SK-N-SH treated with all-trans-retinoic acid at 6 μM for 48 hours (cell line): ENCODE results near the gene MILR1.

Experiments
- ATAC-seq: fragments of 200-7000 bp; cut with Tn5 transposase; 3 replicates; pipeline ENCODE4 v1.9.1; 2020; ENCODE audit warnings: mild to moderate bottlenecking, moderate library complexity
- ARNTL ChIP-seq: fragments of 450-650 bp; formaldehyde crosslinking; IDR thresholded peaks from 2 replicates; pipeline ENCODE4 v1.5.0; 2020; ENCODE audit warnings: low read depth, mild to moderate bottlenecking, moderate library complexity, borderline replicate concordance
- BACH2 ChIP-seq: fragments of 250-450 bp; sonication (Bioruptor Pico); IDR thresholded peaks from 2 replicates; pipeline ENCODE4 v1.9.0; 2021; ENCODE audit warnings: mild to moderate bottlenecking, borderline replicate concordance
- CREB5 ChIP-seq: fragments of 250-450 bp; sonication (Bioruptor Pico); IDR thresholded peaks from 2 replicates; pipeline ENCODE4 v1.5.1; 2020; ENCODE audit warnings: low read depth, mild to moderate bottlenecking, moderate library complexity
- CSDC2 ChIP-seq: fragments of 250-450 bp; sonication (Bioruptor Pico); IDR thresholded peaks from 2 replicates; pipeline ENCODE4 v1.5.0; 2020; ENCODE audit warnings: mild to moderate bottlenecking, moderate library complexity
- CSRNP3 ChIP-seq: fragments of 250-450 bp; sonication (Bioruptor Pico); IDR thresholded peaks from 2 replicates; pipeline ENCODE4 v1.5.1; 2021; ENCODE audit warnings: mild to moderate bottlenecking, moderate library complexity
- ESRRG ChIP-seq: fragments of 250-450 bp; sonication (Bioruptor Pico); IDR thresholded peaks from 2 replicates; pipeline ENCODE4 v1.6.1; 2021; ENCODE audit warnings: mild to moderate bottlenecking
- GLIS3 ChIP-seq: fragments of 250-450 bp; sonication (Bioruptor Pico); IDR thresholded peaks from 2 replicates; pipeline ENCODE4 v1.5.0; 2020; ENCODE audit warnings: mild to moderate bottlenecking, moderate library complexity
- ISL1 ChIP-seq: fragments of 250-450 bp; sonication (Bioruptor Pico); IDR thresholded peaks from 2 replicates; pipeline ENCODE4 v2.1.2; 2022; ENCODE audit warnings: mild to moderate bottlenecking, moderate library complexity
- OSR1 ChIP-seq: fragments of 250-450 bp; sonication (Bioruptor Pico); IDR thresholded peaks from 2 replicates; pipeline ENCODE4 v1.8.0; 2022; ENCODE audit warnings: moderate library complexity, mild to moderate bottlenecking, inconsistent platforms
- PATZ1 ChIP-seq: fragments of 250-450 bp; sonication (Bioruptor Pico); IDR thresholded peaks from 2 replicates; pipeline ENCODE4 v1.8.0; 2020; ENCODE audit warnings: mild to moderate bottlenecking, moderate library complexity, borderline replicate concordance
- PPARA ChIP-seq: fragments of 250-450 bp; sonication (Bioruptor Pico); IDR thresholded peaks from 2 replicates; pipeline ENCODE4 v1.5.0; 2020; ENCODE audit warnings: mild to moderate bottlenecking, borderline replicate concordance
- RARB ChIP-seq: fragments of 250-450 bp; sonication (Bioruptor Pico); IDR thresholded peaks from 2 replicates; pipeline ENCODE4 v1.8.0; 2021; ENCODE audit warnings: mild to moderate bottlenecking, moderate library complexity
- SNAI2 ChIP-seq: fragments of 250-450 bp; sonication (Bioruptor Pico); IDR thresholded peaks from 2 replicates; pipeline ENCODE4 v1.5.0; 2020; ENCODE audit warnings: mild to moderate bottlenecking, moderate library complexity
- TCF4 ChIP-seq: fragments of 250-450 bp; sonication (Bioruptor Pico); IDR thresholded peaks from 2 replicates; pipeline ENCODE4 v1.8.0; 2021; ENCODE audit warnings: mild to moderate bottlenecking, moderate library complexity, borderline replicate concordance
- TOX ChIP-seq: fragments of 250-450 bp; sonication (Bioruptor Pico); IDR thresholded peaks from 2 replicates; pipeline ENCODE4 v1.8.0; 2021; ENCODE audit warnings: mild to moderate bottlenecking, moderate library complexity, borderline replicate concordance
- ZC3H10 ChIP-seq: fragments of 250-450 bp; sonication (Bioruptor Pico); IDR thresholded peaks from 2 replicates; pipeline ENCODE4 v1.5.1; 2021; ENCODE audit warnings: mild to moderate bottlenecking, moderate library complexity
- ZFP3 ChIP-seq: fragments of 250-450 bp; sonication (Bioruptor Pico); IDR thresholded peaks from 2 replicates; pipeline ENCODE4 v1.5.0; 2020; ENCODE audit warnings: mild to moderate bottlenecking, moderate library complexity
- ZFP30 ChIP-seq: fragments of 450-650 bp; formaldehyde crosslinking; IDR thresholded peaks from 2 replicates; pipeline ENCODE4 v1.5.0; 2022; ENCODE audit warnings: mild to moderate bottlenecking, moderate library complexity
- ZNF565 ChIP-seq: fragments of 450-650 bp; formaldehyde crosslinking; conservative IDR thresholded peaks from 2 replicates; pipeline ENCODE4 v1.5.0; 2020; ENCODE audit warnings: low read depth, mild to moderate bottlenecking, moderate library complexity
- ZNF70 ChIP-seq: fragments of 450-650 bp; formaldehyde crosslinking; IDR thresholded peaks from 2 replicates; pipeline ENCODE4 v1.5.0; 2020; ENCODE audit warnings: mild to moderate bottlenecking, moderate library complexity
- ZNF8 ChIP-seq: fragments of 450-650 bp; formaldehyde crosslinking; IDR thresholded peaks from 2 replicates; pipeline ENCODE4 v1.5.0; 2020; ENCODE audit warnings: mild to moderate bottlenecking, moderate library complexity
- TF ChIP-seq, protein P1 (sequence below): fragments of 250-450 bp; sonication (Bioruptor Pico); IDR thresholded peaks from 2 replicates; pipeline ENCODE4 v1.5.0; 2020; ENCODE audit warnings: mild to moderate bottlenecking, moderate library complexity
- TF ChIP-seq, protein P2 (sequence below): fragments of 250-450 bp; sonication (Bioruptor Pico); IDR thresholded peaks from 2 replicates; pipeline ENCODE4 v1.8.0; 2021; ENCODE audit warnings: low read depth, mild to moderate bottlenecking, moderate library complexity, borderline replicate concordance

Gene MILR1

DNA sequence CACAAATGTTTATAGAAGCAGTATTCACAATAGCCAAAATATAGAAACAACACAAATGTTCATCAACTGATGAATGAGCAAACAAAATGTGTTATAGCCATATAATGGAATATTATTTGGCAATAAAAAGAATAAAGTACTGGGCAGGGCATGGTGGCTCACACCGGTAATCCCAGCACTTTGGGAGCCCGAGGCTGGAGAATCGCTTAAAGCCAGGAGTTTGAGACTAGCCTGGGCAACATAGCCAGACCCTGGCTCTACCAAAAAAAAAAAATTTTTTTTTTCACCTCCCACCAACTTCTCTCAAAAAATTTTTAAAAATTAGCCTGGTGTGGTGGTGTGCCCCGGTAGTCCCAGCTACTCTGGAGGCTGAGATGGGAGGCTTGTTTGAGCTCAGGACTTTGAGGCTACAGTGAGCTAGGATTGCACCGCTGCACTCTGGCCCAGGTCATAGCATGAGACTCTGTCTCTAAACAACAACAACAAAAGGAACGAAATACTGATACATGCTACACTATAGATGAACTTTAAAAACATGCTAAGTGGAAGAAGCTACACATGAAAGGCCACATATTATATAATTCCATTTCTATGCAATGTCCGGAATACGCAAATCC is 47.6 kb upstream of the MILR1 start:
- TF ChIP-seq PPARA (CRISPR knock-in tag) (no peak), ZNF8 (no peak), TOX (CRISPR knock-in tag) (no peak), ZNF70 (CRISPR knock-in tag) (no peak), TCF4 (CRISPR knock-in tag) (no peak), RARB (no peak), ISL1 (CRISPR knock-in tag) (no peak), ZFP3 (no peak), CSRNP3 (CRISPR knock-in tag) (no peak), GLIS3 (CRISPR knock-in tag) (no peak), ZC3H10 (no peak), ZFP30 (CRISPR knock-in tag) (no peak), ARNTL (CRISPR knock-in tag) (no peak), OSR1 (CRISPR knock-in tag) (no peak), ESRRG (no peak), ZNF565 (CRISPR knock-in tag) (no peak), CREB5 (CRISPR knock-in tag) (no peak), PATZ1 (CRISPR knock-in tag) (no peak)
- TF ChIP-seq, protein P1, sequence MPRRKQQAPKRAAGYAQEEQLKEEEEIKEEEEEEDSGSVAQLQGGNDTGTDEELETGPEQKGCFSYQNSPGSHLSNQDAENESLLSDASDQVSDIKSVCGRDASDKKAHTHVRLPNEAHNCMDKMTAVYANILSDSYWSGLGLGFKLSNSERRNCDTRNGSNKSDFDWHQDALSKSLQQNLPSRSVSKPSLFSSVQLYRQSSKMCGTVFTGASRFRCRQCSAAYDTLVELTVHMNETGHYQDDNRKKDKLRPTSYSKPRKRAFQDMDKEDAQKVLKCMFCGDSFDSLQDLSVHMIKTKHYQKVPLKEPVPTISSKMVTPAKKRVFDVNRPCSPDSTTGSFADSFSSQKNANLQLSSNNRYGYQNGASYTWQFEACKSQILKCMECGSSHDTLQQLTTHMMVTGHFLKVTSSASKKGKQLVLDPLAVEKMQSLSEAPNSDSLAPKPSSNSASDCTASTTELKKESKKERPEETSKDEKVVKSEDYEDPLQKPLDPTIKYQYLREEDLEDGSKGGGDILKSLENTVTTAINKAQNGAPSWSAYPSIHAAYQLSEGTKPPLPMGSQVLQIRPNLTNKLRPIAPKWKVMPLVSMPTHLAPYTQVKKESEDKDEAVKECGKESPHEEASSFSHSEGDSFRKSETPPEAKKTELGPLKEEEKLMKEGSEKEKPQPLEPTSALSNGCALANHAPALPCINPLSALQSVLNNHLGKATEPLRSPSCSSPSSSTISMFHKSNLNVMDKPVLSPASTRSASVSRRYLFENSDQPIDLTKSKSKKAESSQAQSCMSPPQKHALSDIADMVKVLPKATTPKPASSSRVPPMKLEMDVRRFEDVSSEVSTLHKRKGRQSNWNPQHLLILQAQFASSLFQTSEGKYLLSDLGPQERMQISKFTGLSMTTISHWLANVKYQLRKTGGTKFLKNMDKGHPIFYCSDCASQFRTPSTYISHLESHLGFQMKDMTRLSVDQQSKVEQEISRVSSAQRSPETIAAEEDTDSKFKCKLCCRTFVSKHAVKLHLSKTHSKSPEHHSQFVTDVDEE (CRISPR knock-in tag) = no peak
- TF ChIP-seq, all 23 proteins: peak for 0
- ATAC-seq = no peak

- ATAC-seq = no peak
- no peak for TF ChIP-seq ISL1 (CRISPR knock-in tag)
- TF ChIP-seq RARB = no peak
- TF ChIP-seq, protein P1 (CRISPR knock-in tag) = no peak
- TF ChIP-seq PATZ1 (CRISPR knock-in tag) = no peak
- no peak for TF ChIP-seq TCF4 (CRISPR knock-in tag)
- TF ChIP-seq SNAI2 = no peak
- TF ChIP-seq OSR1 (CRISPR knock-in tag) = no peak
- TF ChIP-seq CSDC2 (CRISPR knock-in tag) = no peak
- no peak for TF ChIP-seq BACH2 (CRISPR knock-in tag)
- no peak for TF ChIP-seq GLIS3 (CRISPR knock-in tag)
- TF ChIP-seq, protein P2, sequence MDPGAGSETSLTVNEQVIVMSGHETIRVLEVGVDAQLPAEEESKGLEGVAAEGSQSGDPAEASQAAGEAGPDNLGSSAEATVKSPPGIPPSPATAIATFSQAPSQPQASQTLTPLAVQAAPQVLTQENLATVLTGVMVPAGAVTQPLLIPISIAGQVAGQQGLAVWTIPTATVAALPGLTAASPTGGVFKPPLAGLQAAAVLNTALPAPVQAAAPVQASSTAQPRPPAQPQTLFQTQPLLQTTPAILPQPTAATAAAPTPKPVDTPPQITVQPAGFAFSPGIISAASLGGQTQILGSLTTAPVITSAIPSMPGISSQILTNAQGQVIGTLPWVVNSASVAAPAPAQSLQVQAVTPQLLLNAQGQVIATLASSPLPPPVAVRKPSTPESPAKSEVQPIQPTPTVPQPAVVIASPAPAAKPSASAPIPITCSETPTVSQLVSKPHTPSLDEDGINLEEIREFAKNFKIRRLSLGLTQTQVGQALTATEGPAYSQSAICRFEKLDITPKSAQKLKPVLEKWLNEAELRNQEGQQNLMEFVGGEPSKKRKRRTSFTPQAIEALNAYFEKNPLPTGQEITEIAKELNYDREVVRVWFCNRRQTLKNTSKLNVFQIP (CRISPR knock-in tag) = no peak
- no peak for TF ChIP-seq CSRNP3 (CRISPR knock-in tag)
- no peak for TF ChIP-seq ZNF8
- TF ChIP-seq ARNTL (CRISPR knock-in tag) = no peak
Observed at GRCh38 chr17:64401941-64402340, 47.0 kb upstream of the MILR1 start.
